Sigmoid colon (tissue), 4 donors: Measurements from ENCODE around the gene RPL7A.

Experiments
- CTCF ChIP-seq, 4 experiments: fragments of 450-650 bp in 3 of 4; fragments of 200-600 bp in 1 of 4; IDR thresholded peaks; one replicate each; pipeline ENCODE4 v1.5.1; 2016 to 2019; ENCODE audit warnings: antibody characterized with exemption in 4 of 4, mild to moderate bottlenecking in 3 of 4, moderate library complexity in 2 of 4
- EP300 ChIP-seq, 4 donors: sonication (generic); formaldehyde crosslinking; IDR thresholded peaks; one replicate each; pipeline ENCODE4 v1.6.1; 2017; ENCODE audit warnings: antibody characterized with exemption in 4 of 4
- POLR2A ChIP-seq, 2 donors: fragments of 450-650 bp; IDR thresholded peaks; one replicate each; pipeline ENCODE4 v1.6.1; 2016; ENCODE audit warnings: antibody characterized with exemption in 2 of 2, mild to moderate bottlenecking in 2 of 2, moderate library complexity in 2 of 2
- POLR2AphosphoS5 ChIP-seq, 4 donors: sonication (generic); formaldehyde crosslinking; IDR thresholded peaks; one replicate each; pipeline ENCODE4 v1.6.1; 2017; ENCODE audit warnings: antibody characterized with exemption in 4 of 4

GRCh38 chr9:133377721-133378216 is 29.8 kb downstream of the RPL7A start:
- TF ChIP-seq CTCF (IDR thresholded peaks at IDR 0.05) (no peak), POLR2AphosphoS5 (IDR thresholded peaks at IDR 0.05) (no peak), POLR2A (IDR thresholded peaks at IDR 0.05) (no peak), EP300 (IDR thresholded peaks at IDR 0.05) (no peak)
